WTC11 (cell line): ENCODE data around the gene DBR1. TPM values are rescaled to one million over a fixed set of nuclear protein-coding genes. Genes with fewer than 3 reads are reported as not detected.

ENCODE experiments used
- ATAC-seq: fragments of 200-7000 bp; cut with Tn5 transposase; 2 replicates; pipeline ENCODE4 v1.10.0; 2021; ENCODE audit warnings: mild to moderate bottlenecking, moderate library complexity
- CTCF ChIA-PET: fragments of 300-600 bp; sonication (Branson Sonifier 250); formaldehyde crosslinking; loops from one replicate; lab custom pipeline; 2021; ENCODE audit warnings: antibody characterized with exemption; lab: Charles Lee
- POLR2A ChIA-PET: fragments of 350-600 bp; sonication (Branson Sonifier 250); formaldehyde crosslinking; loops from one replicate; lab custom pipeline; 2021; ENCODE audit warnings: antibody characterized with exemption; lab: Charles Lee
- DNase-seq: peaks from one replicate; pipeline ENCODE4 v3.0.0; 2021; ENCODE audit warnings: low spot score
- H3K27ac Mint-ChIP-seq: 2 replicates; pipeline ENCODE4 v1.8.0; 2021; ENCODE audit warnings: mixed read lengths
- H3K27me3 Mint-ChIP-seq: 2 replicates; pipeline ENCODE4 v1.8.0; 2021; ENCODE audit warnings: low read depth, mild to moderate bottlenecking, moderate library complexity, mixed read lengths
- H3K36me3 Mint-ChIP-seq: 2 replicates; pipeline ENCODE4 v1.8.0; 2021; ENCODE audit warnings: mixed read lengths
- H3K4me1 Mint-ChIP-seq: 2 replicates; pipeline ENCODE4 v1.8.0; 2022; ENCODE audit warnings: mixed read lengths
- H3K4me3 Mint-ChIP-seq: 2 replicates; pipeline ENCODE4 v1.8.0; 2021; ENCODE audit warnings: mild to moderate bottlenecking, moderate library complexity, mixed read lengths
- H3K9me3 Mint-ChIP-seq: 2 replicates; pipeline ENCODE4 v1.8.0; 2021; ENCODE audit warnings: mixed read lengths
- CREM ChIP-seq: sonication (generic); formaldehyde crosslinking; IDR thresholded peaks from 2 replicates; pipeline ENCODE4 v1.8.1; 2022; ENCODE audit warnings: mild to moderate bottlenecking, missing genetic modification reagents, moderate library complexity
- EMX1 ChIP-seq: fragments of 250-450 bp; sonication (Bioruptor Pico); IDR thresholded peaks from 2 replicates; pipeline ENCODE4 v1.8.0; 2021; ENCODE audit warnings: mild to moderate bottlenecking
- IRF2 ChIP-seq: sonication (generic); formaldehyde crosslinking; IDR thresholded peaks from 2 replicates; pipeline ENCODE4 v1.8.0; 2022; ENCODE audit warnings: low read depth, missing genetic modification reagents, borderline replicate concordance
- MYBL2 ChIP-seq: sonication (generic); formaldehyde crosslinking; IDR thresholded peaks from 2 replicates; pipeline ENCODE4 v1.8.1; 2023; ENCODE audit warnings: mild to moderate bottlenecking, moderate library complexity, missing genetic modification reagents
- PREB ChIP-seq: sonication (generic); formaldehyde crosslinking; IDR thresholded peaks from 2 replicates; pipeline ENCODE4 v1.8.1; 2022; ENCODE audit warnings: mild to moderate bottlenecking, missing genetic modification reagents, moderate library complexity, borderline replicate concordance
- SMAD4 ChIP-seq: sonication (generic); formaldehyde crosslinking; IDR thresholded peaks from 2 replicates; pipeline ENCODE4 v1.8.0; 2022; ENCODE audit warnings: mild to moderate bottlenecking, missing genetic modification reagents
- TP53 ChIP-seq: sonication (generic); formaldehyde crosslinking; IDR thresholded peaks from 2 replicates; pipeline ENCODE4 v1.8.1; 2023; ENCODE audit warnings: mild to moderate bottlenecking, missing genetic modification reagents
- ZBTB43 ChIP-seq: sonication (generic); formaldehyde crosslinking; IDR thresholded peaks from 2 replicates; pipeline ENCODE4 v1.8.1; 2023; ENCODE audit warnings: mild to moderate bottlenecking, missing genetic modification reagents
- ZNF532 ChIP-seq: fragments of 250-450 bp; sonication (Bioruptor Pico); IDR thresholded peaks from 2 replicates; pipeline ENCODE4 v1.9.0; 2021; ENCODE audit warnings: mild to moderate bottlenecking, borderline replicate concordance
- total RNA-seq: library from RNA; stranded (reverse); gene quantifications from 3 replicates; pipeline ENCODE4 v1.2.3, GENCODE V29; 2021
- TF ChIP-seq, protein P1 (sequence below): sonication (generic); formaldehyde crosslinking; IDR thresholded peaks from 2 replicates; pipeline ENCODE4 v1.8.1; 2022; ENCODE audit warnings: mild to moderate bottlenecking, moderate library complexity, missing genetic modification reagents
- TF ChIP-seq, protein P2 (sequence below): fragments of 250-450 bp; sonication (Bioruptor Pico); IDR thresholded peaks from 2 replicates; pipeline ENCODE4 v1.9.0; 2021; ENCODE audit warnings: mild to moderate bottlenecking
- TF ChIP-seq, protein P3 (sequence below): fragments of 250-450 bp; sonication (Bioruptor Pico); conservative IDR thresholded peaks from 2 replicates; pipeline ENCODE4 v1.9.0; 2021; ENCODE audit warnings: mild to moderate bottlenecking
- TF ChIP-seq, protein P4 (sequence below): sonication (generic); formaldehyde crosslinking; IDR thresholded peaks from 2 replicates; pipeline ENCODE4 v1.8.0; 2023; ENCODE audit warnings: missing genetic modification reagents, mild to moderate bottlenecking, borderline replicate concordance
- TF ChIP-seq, protein P5 (sequence below): fragments of 250-450 bp; sonication (Bioruptor Pico); IDR thresholded peaks from 2 replicates; pipeline ENCODE4 v1.9.0; 2021; ENCODE audit warnings: mild to moderate bottlenecking

DBR1 gene
- total RNA-seq, 1 experiment from 2014 or later: 19.3 TPM

DNA sequence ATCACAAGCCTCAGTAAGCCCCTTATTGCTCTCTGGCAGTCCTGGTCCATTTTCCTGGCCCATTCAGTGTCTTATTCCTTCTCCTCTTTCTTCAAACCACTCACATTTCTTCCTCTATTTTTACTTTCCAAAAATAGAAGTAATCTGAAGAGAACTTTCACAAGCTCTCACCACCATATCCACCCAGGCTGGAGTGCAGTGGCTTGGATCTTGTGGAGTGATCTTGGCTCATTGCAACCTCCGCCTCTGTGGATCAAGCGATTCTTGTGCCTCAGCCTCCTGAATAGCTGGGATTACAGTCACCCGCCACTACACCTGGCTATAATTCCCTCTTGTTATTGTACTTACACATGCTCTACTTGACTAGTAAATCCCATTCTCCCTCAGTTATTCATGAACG lies 29.2 kb upstream of the DBR1 start:
- H3K27me3 Mint-ChIP-seq: no peaks in the 10 kb centered on the region
- CTCF ChIA-PET: interaction anchor here (1.0 to 1.4 kb wide), 2 partner anchors 85 to 107 kb away, joined by 3 to 4 read pairs; no protein-coding TSS in a partner anchor
- peaks cover 25% of the 10 kb centered on the region for H3K4me1 Mint-ChIP-seq
- DNase-seq (no peak), ATAC-seq (no peak)
- H3K4me3 Mint-ChIP-seq: no peak overlapping the region
- H3K36me3 Mint-ChIP-seq: peaks cover 5% of the 10 kb centered on the region
- TF ChIP-seq, protein P1, sequence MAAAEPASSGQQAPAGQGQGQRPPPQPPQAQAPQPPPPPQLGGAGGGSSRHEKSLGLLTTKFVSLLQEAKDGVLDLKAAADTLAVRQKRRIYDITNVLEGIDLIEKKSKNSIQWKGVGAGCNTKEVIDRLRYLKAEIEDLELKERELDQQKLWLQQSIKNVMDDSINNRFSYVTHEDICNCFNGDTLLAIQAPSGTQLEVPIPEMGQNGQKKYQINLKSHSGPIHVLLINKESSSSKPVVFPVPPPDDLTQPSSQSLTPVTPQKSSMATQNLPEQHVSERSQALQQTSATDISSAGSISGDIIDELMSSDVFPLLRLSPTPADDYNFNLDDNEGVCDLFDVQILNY (CRISPR knock-in tag): no peak
- no peak for TF ChIP-seq ZNF532 (CRISPR knock-in tag)
- TF ChIP-seq, protein P2, sequence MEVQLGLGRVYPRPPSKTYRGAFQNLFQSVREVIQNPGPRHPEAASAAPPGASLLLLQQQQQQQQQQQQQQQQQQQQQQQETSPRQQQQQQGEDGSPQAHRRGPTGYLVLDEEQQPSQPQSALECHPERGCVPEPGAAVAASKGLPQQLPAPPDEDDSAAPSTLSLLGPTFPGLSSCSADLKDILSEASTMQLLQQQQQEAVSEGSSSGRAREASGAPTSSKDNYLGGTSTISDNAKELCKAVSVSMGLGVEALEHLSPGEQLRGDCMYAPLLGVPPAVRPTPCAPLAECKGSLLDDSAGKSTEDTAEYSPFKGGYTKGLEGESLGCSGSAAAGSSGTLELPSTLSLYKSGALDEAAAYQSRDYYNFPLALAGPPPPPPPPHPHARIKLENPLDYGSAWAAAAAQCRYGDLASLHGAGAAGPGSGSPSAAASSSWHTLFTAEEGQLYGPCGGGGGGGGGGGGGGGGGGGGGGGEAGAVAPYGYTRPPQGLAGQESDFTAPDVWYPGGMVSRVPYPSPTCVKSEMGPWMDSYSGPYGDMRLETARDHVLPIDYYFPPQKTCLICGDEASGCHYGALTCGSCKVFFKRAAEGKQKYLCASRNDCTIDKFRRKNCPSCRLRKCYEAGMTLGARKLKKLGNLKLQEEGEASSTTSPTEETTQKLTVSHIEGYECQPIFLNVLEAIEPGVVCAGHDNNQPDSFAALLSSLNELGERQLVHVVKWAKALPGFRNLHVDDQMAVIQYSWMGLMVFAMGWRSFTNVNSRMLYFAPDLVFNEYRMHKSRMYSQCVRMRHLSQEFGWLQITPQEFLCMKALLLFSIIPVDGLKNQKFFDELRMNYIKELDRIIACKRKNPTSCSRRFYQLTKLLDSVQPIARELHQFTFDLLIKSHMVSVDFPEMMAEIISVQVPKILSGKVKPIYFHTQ (CRISPR knock-in tag): no peak
- TF ChIP-seq TP53 (CRISPR knock-in tag): no peak
- TF ChIP-seq, protein P3, sequence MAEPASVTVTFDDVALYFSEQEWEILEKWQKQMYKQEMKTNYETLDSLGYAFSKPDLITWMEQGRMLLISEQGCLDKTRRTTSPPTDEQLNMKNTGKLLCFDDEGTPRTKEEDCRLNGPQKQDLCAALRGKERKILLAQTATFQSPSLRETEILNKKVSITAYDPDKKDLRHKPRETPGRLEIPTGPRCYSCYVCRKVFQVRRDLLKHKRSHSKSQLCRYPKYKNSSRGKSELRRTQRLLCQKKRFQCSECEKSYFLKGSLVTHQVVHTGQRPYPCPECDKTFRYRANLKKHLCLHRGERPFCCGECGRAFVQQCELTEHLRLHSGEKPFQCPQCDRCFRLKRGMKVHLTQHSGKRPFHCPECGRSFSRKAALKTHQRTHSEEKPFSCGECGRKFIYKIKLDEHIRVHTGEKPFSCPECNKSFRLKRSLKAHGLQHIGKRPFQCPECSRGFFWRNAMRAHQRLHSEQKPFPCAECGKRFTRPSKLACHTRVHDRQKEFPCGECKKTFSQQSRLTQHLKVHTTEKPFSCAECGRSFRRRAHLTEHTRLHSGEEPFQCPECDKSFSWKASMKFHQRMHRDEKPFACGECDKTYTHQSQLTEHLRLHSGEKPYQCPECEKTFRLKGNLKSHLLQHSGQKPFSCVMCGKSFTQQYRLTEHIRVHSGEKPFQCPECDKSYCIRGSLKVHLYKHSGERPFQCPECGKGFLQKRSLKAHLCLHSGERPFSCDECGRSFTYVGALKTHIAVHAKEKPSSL (CRISPR knock-in tag): no peak
- TF ChIP-seq SMAD4 (CRISPR knock-in tag): no peak
- H3K9me3 Mint-ChIP-seq: peaks cover 6% of the 10 kb centered on the region
- H3K27ac Mint-ChIP-seq: peak overlapping the region; percentile 26
- POLR2A ChIA-PET: no interaction called here

- no peaks in the 10 kb centered on the region for H3K27me3 Mint-ChIP-seq
- no peak overlapping the region for H3K4me3 Mint-ChIP-seq
- peaks cover 6% of the 10 kb centered on the region for H3K9me3 Mint-ChIP-seq
- peaks cover 25% of the 10 kb centered on the region for H3K4me1 Mint-ChIP-seq
- CTCF ChIA-PET: interaction anchor here (1.0 to 1.4 kb wide), 3 partner anchors 85 to 214 kb away, joined by 3 to 4 read pairs (median 3); no protein-coding TSS in a partner anchor
- POLR2A ChIA-PET: no interaction called here
- peaks cover 5% of the 10 kb centered on the region for H3K36me3 Mint-ChIP-seq
- ATAC-seq (peak; percentile 69), DNase-seq (no peak)
- H3K27ac Mint-ChIP-seq: peak overlapping the region; percentile 78
- no peak for TF ChIP-seq ZBTB43 (CRISPR knock-in tag)
- TF ChIP-seq MYBL2 (CRISPR knock-in tag): no peak
- no peak for TF ChIP-seq IRF2
- no peak for TF ChIP-seq SMAD4 (CRISPR knock-in tag)
- no peak for TF ChIP-seq CREM (CRISPR knock-in tag)
- TF ChIP-seq, protein P4, sequence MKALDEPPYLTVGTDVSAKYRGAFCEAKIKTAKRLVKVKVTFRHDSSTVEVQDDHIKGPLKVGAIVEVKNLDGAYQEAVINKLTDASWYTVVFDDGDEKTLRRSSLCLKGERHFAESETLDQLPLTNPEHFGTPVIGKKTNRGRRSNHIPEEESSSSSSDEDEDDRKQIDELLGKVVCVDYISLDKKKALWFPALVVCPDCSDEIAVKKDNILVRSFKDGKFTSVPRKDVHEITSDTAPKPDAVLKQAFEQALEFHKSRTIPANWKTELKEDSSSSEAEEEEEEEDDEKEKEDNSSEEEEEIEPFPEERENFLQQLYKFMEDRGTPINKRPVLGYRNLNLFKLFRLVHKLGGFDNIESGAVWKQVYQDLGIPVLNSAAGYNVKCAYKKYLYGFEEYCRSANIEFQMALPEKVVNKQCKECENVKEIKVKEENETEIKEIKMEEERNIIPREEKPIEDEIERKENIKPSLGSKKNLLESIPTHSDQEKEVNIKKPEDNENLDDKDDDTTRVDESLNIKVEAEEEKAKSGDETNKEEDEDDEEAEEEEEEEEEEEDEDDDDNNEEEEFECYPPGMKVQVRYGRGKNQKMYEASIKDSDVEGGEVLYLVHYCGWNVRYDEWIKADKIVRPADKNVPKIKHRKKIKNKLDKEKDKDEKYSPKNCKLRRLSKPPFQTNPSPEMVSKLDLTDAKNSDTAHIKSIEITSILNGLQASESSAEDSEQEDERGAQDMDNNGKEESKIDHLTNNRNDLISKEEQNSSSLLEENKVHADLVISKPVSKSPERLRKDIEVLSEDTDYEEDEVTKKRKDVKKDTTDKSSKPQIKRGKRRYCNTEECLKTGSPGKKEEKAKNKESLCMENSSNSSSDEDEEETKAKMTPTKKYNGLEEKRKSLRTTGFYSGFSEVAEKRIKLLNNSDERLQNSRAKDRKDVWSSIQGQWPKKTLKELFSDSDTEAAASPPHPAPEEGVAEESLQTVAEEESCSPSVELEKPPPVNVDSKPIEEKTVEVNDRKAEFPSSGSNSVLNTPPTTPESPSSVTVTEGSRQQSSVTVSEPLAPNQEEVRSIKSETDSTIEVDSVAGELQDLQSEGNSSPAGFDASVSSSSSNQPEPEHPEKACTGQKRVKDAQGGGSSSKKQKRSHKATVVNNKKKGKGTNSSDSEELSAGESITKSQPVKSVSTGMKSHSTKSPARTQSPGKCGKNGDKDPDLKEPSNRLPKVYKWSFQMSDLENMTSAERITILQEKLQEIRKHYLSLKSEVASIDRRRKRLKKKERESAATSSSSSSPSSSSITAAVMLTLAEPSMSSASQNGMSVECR (CRISPR knock-in tag): no peak
- no peak for TF ChIP-seq PREB
- TF ChIP-seq, protein P5, sequence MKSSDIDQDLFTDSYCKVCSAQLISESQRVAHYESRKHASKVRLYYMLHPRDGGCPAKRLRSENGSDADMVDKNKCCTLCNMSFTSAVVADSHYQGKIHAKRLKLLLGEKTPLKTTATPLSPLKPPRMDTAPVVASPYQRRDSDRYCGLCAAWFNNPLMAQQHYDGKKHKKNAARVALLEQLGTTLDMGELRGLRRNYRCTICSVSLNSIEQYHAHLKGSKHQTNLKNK (CRISPR knock-in tag): no peak
- no peak for TF ChIP-seq EMX1 (CRISPR knock-in tag)
Observed at GRCh38 chr3:138202945-138203701, 28.4 kb upstream of the DBR1 start.
